Colonic mucosa (tissue), 4 donors: ENCODE results near the gene ASAP3. TPM values are rescaled to one million over a fixed set of nuclear protein-coding genes. Genes with fewer than 3 reads are reported as not detected.

Source experiments
- DNase-seq: peaks from one replicate; pipeline ENCODE4 v3.0.0-alpha.2; 2020
- H3K27ac ChIP-seq: fragments of 200-600 bp; one replicate; pipeline ENCODE4 v1.8.0; 2021
- H3K27me3 ChIP-seq: fragments of 200-600 bp; one replicate; pipeline ENCODE4 v1.8.0; 2021
- H3K36me3 ChIP-seq: fragments of 200-600 bp; one replicate; pipeline ENCODE4 v1.8.0; 2021
- H3K4me1 ChIP-seq: fragments of 200-600 bp; one replicate; pipeline ENCODE4 v1.8.0; 2021; ENCODE audit warnings: mild to moderate bottlenecking
- H3K4me3 ChIP-seq: fragments of 200-600 bp; one replicate; pipeline ENCODE4 v1.8.0; 2021
- H3K9ac ChIP-seq, 2 donors: one replicate each; pipeline ENCODE4 v1.7.0; 2013; ENCODE audit warnings: control low read depth in 2 of 2, low read depth in 2 of 2, low read length in 2 of 2
- H3K9me3 ChIP-seq: fragments of 200-600 bp; one replicate; pipeline ENCODE4 v1.8.0; 2021
- intact Hi-C: fragments of 100-400 bp; cut with DNase I; formaldehyde crosslinking; loops from one replicate; pipeline ENCODE4 v1.14.1; 2022
- total RNA-seq, 2 donors: library from RNA; stranded (reverse); fragmentation: NEBNext Ultra II Directional in 1 of 2; extraction: Animal tissue kit (Norgen Biotek cat#: 25700) in 1 of 2; gene quantifications; one replicate each; pipeline ENCODE4 v1.2.1, GENCODE V29; 2021
- TF ChIP-seq, protein P1 (sequence below): fragments of 200-600 bp; IDR thresholded peaks from one replicate; pipeline ENCODE4 v1.8.0; 2022; ENCODE audit warnings: antibody characterized with exemption, mild to moderate bottlenecking
- donor health status: healthy.
- donor health status: DM: no; HTN: no; CAD: no.
- donor health status: DM: no; HTN: no; CAD: no.

The ASAP3 gene
- total RNA-seq, 2 donors from 2014 or later: 22.9 to 27.3 TPM

DNA sequence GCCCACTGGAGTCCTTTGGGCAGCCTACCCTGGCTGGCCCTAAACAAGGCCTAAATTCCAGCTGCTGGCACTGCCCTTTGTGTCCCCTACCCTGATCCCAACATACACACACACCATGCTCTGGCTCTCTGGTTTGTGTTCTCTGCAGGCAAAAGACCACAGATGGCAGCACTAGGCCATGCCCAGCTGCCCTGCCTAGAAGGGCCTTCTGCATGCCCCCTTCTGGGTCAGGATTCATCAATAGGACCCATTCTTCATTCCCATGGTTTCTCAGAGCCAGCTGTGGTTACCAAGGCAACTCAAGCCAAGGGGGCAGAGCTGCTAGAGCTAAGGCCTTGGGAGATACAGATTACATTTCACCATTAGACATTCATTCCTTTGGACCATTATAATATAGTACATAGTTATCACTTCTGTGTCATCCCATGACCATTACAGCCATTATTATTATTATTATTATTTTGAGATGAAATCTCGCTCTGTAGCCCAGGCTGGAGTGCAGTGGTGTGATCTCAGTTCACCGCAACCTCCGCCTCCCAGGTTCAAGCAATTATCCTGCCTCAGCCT lies 17.5 kb downstream of the ASAP3 start:
- TF ChIP-seq, protein P1, sequence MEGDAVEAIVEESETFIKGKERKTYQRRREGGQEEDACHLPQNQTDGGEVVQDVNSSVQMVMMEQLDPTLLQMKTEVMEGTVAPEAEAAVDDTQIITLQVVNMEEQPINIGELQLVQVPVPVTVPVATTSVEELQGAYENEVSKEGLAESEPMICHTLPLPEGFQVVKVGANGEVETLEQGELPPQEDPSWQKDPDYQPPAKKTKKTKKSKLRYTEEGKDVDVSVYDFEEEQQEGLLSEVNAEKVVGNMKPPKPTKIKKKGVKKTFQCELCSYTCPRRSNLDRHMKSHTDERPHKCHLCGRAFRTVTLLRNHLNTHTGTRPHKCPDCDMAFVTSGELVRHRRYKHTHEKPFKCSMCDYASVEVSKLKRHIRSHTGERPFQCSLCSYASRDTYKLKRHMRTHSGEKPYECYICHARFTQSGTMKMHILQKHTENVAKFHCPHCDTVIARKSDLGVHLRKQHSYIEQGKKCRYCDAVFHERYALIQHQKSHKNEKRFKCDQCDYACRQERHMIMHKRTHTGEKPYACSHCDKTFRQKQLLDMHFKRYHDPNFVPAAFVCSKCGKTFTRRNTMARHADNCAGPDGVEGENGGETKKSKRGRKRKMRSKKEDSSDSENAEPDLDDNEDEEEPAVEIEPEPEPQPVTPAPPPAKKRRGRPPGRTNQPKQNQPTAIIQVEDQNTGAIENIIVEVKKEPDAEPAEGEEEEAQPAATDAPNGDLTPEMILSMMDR: no peak
- Histone ChIP-seq H3K4me3 (no peak overlapping the region), H3K9ac (no peak overlapping the region), H3K27me3 (no peaks in the 10 kb centered on the region), H3K27ac (no peak overlapping the region), H3K36me3 (no peaks in the 10 kb centered on the region), H3K9me3 (no peaks in the 10 kb centered on the region), H3K4me1 (no peaks in the 10 kb centered on the region)
- no peak for DNase-seq
- intact Hi-C loops: no loop called here

DNA sequence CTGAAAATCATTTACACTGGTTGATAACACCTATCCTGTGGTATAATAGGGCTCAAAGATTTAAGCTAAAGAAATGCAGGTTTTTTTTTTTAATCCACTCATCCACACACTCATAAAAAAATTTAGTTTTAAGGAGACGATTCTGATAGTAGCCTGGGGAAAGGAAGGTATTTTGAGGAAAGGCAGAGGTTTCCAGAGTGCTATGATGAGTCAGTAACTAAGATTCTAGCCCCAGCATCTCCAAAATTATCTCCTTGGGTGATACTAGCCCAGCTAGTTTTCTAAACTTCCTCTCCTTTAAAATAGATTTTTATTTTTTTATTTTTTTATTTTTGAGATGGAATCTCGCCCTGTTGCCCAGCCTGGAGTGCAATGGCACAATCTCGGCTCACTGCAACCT lies 20.7 kb downstream of the ASAP3 start:
- TF ChIP-seq, protein P1: no peak
- H3K9ac ChIP-seq: no peak overlapping the region
- no peaks in the 10 kb centered on the region for H3K4me1 ChIP-seq
- no peak for DNase-seq
- H3K4me3 ChIP-seq: no peak overlapping the region
- H3K36me3 ChIP-seq: no peaks in the 10 kb centered on the region
- H3K27me3 ChIP-seq: no peaks in the 10 kb centered on the region
- H3K27ac ChIP-seq: no peak overlapping the region
- no peaks in the 10 kb centered on the region for H3K9me3 ChIP-seq
- intact Hi-C loops: no loop called here

DNA sequence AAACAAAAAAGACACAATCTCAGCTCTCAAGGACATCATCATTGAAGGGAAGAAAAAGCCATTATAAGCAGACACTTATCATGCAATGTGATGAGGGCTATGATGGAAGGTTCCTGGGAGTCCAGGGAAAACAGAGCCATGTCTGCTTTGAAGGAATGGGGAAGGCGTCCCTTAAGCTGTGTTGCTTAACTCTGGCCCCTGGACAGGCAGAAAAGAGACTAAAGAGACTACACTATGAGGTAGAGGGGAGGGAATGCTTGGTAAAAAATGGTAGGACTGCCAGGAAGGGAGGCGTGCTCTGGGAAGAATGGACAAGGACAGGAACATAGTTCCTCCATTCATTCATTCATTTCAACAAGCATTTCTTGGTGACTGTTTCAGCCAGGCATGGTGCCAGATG lies 21.2 kb downstream of the ASAP3 start:
- no peak overlapping the region for H3K27ac ChIP-seq
- TF ChIP-seq, protein P1: no peak
- no peaks in the 10 kb centered on the region for H3K27me3 ChIP-seq
- H3K4me1 ChIP-seq: no peaks in the 10 kb centered on the region
- DNase-seq: no peak
- no peaks in the 10 kb centered on the region for H3K36me3 ChIP-seq
- H3K9me3 ChIP-seq: no peaks in the 10 kb centered on the region
- intact Hi-C loops: no loop called here
- H3K9ac ChIP-seq: no peak overlapping the region
- H3K4me3 ChIP-seq: no peak overlapping the region

DNA sequence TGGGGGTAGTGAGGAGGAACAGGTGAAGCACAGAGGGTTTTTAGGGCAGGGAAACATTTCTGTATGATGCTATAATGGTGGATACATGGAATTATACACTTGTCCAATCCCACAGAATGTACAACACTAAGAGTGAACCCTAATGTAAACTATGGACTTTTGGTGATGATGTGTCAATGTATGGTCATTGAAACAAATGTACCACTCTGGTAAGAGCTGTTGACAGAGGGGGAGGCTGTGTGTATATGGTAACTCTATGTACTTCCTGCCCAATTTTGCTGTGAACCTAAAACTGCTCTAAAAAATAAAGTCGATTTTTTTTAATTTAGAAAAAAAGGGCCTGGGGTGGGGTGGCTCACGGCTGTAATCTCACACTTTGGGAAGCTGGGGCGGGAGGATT lies 22.9 kb downstream of the ASAP3 start:
- TF ChIP-seq, protein P1: no peak
- no peak overlapping the region for H3K27ac ChIP-seq
- no peaks in the 10 kb centered on the region for H3K36me3 ChIP-seq
- H3K4me1 ChIP-seq: no peaks in the 10 kb centered on the region
- H3K9me3 ChIP-seq: no peaks in the 10 kb centered on the region
- no peak overlapping the region for H3K9ac ChIP-seq
- no peaks in the 10 kb centered on the region for H3K27me3 ChIP-seq
- H3K4me3 ChIP-seq: no peak overlapping the region
- intact Hi-C loops: no loop called here
- no peak for DNase-seq

DNA sequence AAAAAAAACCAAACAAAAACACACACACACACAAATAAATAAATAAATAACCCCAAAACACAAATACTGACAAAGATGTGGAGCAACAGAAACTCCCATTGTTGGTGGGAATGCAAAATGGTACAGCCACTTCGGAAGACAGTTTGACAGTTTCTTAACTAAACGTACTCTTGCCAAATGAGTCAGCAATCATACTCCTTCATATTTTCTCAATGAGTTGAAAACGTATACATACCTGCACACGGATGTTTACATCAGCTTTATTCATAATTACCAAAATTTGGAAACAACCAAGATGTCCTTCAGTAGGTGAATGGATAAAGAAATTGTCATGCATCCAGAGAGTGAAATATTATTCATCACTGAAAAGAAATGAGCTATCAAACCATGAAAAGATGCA lies 23.5 kb downstream of the ASAP3 start:
- TF ChIP-seq, protein P1: no peak
- Histone ChIP-seq H3K4me1 (no peaks in the 10 kb centered on the region), H3K9ac (no peak overlapping the region), H3K9me3 (no peaks in the 10 kb centered on the region), H3K27me3 (no peaks in the 10 kb centered on the region), H3K4me3 (no peak overlapping the region), H3K36me3 (no peaks in the 10 kb centered on the region), H3K27ac (no peak overlapping the region)
- intact Hi-C loops: no loop called here
- no peak for DNase-seq
